Body of pancreas (tissue), 4 donors: Measurements from ENCODE around the gene GRAMD1C.

Experiments
- POLR2A ChIP-seq, 3 donors: fragments of 450-650 bp; IDR thresholded peaks; one replicate each; pipeline ENCODE4 v1.6.1; 2016; ENCODE audit warnings: antibody characterized with exemption in 3 of 3, mild to moderate bottlenecking in 2 of 3
- TF ChIP-seq, protein P1 (sequence below), 7 experiments: fragments of 450-650 bp in 4 of 7; fragments of 200-600 bp in 3 of 7; sonication (generic) in 3 of 7; IDR thresholded peaks; one replicate each; pipeline ENCODE4 v1.5.1; 2016 to 2019; ENCODE audit warnings: antibody characterized with exemption in 7 of 7

DNA sequence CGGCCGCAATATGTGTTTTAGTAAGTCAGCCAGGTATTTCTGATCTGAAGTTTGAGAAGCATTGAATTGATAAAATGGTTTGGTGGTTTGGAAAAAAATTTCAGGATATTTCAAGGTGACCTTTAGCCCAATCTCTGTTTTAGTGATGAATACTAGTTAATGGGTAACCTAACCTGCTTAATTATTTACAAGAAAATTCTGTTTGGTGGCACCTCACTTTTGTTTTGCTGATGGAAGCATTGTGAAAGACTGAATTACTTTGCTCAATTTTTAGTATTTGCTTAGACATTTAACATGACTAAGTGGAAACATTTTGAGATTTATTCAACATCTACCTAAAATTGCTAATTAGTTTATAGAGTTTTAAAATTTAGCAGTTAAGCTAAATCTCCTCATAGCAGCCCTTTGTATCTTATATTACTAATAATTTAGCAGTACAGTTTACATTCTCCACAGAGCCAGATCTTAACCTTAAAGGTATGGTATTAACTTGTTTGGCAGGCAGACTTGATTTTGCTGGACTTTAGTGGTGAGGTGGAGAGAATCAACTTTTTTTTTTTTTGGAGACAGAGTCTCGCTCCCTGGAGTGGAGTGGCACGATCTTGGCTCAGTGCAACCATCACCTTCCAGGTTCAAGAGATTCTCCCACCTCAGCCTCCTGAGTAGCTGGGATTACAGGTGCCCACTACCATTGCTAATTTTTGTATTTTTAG is 35.4 kb downstream of the GRAMD1C start:
- TF ChIP-seq, protein P1, sequence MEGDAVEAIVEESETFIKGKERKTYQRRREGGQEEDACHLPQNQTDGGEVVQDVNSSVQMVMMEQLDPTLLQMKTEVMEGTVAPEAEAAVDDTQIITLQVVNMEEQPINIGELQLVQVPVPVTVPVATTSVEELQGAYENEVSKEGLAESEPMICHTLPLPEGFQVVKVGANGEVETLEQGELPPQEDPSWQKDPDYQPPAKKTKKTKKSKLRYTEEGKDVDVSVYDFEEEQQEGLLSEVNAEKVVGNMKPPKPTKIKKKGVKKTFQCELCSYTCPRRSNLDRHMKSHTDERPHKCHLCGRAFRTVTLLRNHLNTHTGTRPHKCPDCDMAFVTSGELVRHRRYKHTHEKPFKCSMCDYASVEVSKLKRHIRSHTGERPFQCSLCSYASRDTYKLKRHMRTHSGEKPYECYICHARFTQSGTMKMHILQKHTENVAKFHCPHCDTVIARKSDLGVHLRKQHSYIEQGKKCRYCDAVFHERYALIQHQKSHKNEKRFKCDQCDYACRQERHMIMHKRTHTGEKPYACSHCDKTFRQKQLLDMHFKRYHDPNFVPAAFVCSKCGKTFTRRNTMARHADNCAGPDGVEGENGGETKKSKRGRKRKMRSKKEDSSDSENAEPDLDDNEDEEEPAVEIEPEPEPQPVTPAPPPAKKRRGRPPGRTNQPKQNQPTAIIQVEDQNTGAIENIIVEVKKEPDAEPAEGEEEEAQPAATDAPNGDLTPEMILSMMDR (IDR thresholded peaks at IDR 0.05), result no peak
- no peak for TF ChIP-seq POLR2A (IDR thresholded peaks at IDR 0.05)
